NT2/D1 (cell line): ENCODE data around the gene CLTRN.
"Not testable (repeated sequence)": the region's sequence is repeated elsewhere in the genome, so short reads cannot be mapped to it uniquely, and the experiment has no call there.

Experiments used
- DNase-seq: peaks from one replicate; pipeline ENCODE4 v3.0.0-alpha.2; 2011; ENCODE audit warnings: low read depth, low spot score
- H3K27me3 ChIP-seq: 2 replicates; pipeline ENCODE4 v1.6.0; 2011; ENCODE audit warnings: mild to moderate bottlenecking; ENCODE audit not compliant: insufficient read length, insufficient read depth
- H3K36me3 ChIP-seq: 2 replicates; pipeline ENCODE4 v1.6.1; 2011; ENCODE audit warnings: mild to moderate bottlenecking, low read length, mixed read lengths; ENCODE audit not compliant: insufficient read depth, insufficient read length
- H3K4me1 ChIP-seq: 2 replicates; pipeline ENCODE4 v1.5.1; 2011; ENCODE audit not compliant: insufficient read depth, insufficient read length
- H3K4me3 ChIP-seq: 2 replicates; pipeline ENCODE4 v1.5.1; 2011; ENCODE audit warnings: low read depth; ENCODE audit not compliant: insufficient read length
- H3K9ac ChIP-seq: 2 replicates; pipeline ENCODE4 v1.6.0; 2011; ENCODE audit warnings: low read depth; ENCODE audit not compliant: insufficient read length
- H3K9me3 ChIP-seq: 2 replicates; pipeline ENCODE4 v1.5.1; 2011; ENCODE audit warnings: mild to moderate bottlenecking, low read length; ENCODE audit not compliant: insufficient read depth
- SUZ12 ChIP-seq: IDR thresholded peaks from 2 replicates; pipeline ENCODE4 v1.6.1; 2011; ENCODE audit not compliant: insufficient read length, insufficient read depth; ENCODE audit errors: extremely low read depth
- YY1 ChIP-seq: IDR thresholded peaks from 2 replicates; pipeline ENCODE4 v1.6.1; 2011; ENCODE audit not compliant: insufficient read length, insufficient read depth
- ZNF274 ChIP-seq: IDR thresholded peaks from 2 replicates; pipeline ENCODE4 v1.6.1; 2011; ENCODE audit warnings: mild to moderate bottlenecking, low read depth, low read length

Gene CLTRN

GRCh38 chrX:15674841-15675489 lies 10.4 kb upstream of the CLTRN start:
- Histone ChIP-seq H3K27me3 (no peaks in the 10 kb centered on the region), H3K4me3 (peak overlapping the region; percentile 93), H3K9ac (peak overlapping the region; percentile 97), H3K9me3 (no peaks in the 10 kb centered on the region), H3K36me3 (peaks cover 17% of the 10 kb centered on the region), H3K4me1 (no peaks in the 10 kb centered on the region)
- peak; percentile 77 for DNase-seq
- TF ChIP-seq SUZ12 (no peak), YY1 (no peak), ZNF274 (no peak)

GRCh38 chrX:15674514-15674840 lies 9.9 kb upstream of the CLTRN start:
- H3K4me1 ChIP-seq: no peaks in the 10 kb centered on the region
- no peaks in the 10 kb centered on the region for H3K27me3 ChIP-seq
- no peak for DNase-seq
- H3K36me3 ChIP-seq: peaks cover 16% of the 10 kb centered on the region
- H3K4me3 ChIP-seq: peak overlapping the region; percentile 93
- TF ChIP-seq YY1 (no peak), SUZ12 (no peak), ZNF274 (no peak)
- H3K9me3 ChIP-seq: no peaks in the 10 kb centered on the region
- peak overlapping the region; percentile 97 for H3K9ac ChIP-seq

GRCh38 chrX:15673970-15674369 lies 9.4 kb upstream of the CLTRN start:
- H3K27me3 ChIP-seq: no peaks in the 10 kb centered on the region
- peak overlapping the region; percentile 97 for H3K9ac ChIP-seq
- H3K36me3 ChIP-seq: peaks cover 11% of the 10 kb centered on the region
- no peaks in the 10 kb centered on the region for H3K9me3 ChIP-seq
- H3K4me3 ChIP-seq: peak overlapping the region; percentile 93
- H3K4me1 ChIP-seq: no peaks in the 10 kb centered on the region
- no peak for TF ChIP-seq SUZ12
- TF ChIP-seq ZNF274: no peak
- TF ChIP-seq YY1: no peak
- no peak for DNase-seq

GRCh38 chrX:15672881-15673280 lies 8.3 kb upstream of the CLTRN start:
- Histone ChIP-seq H3K36me3 (peaks cover 4% of the 10 kb centered on the region), H3K4me1 (no peaks in the 10 kb centered on the region), H3K27me3 (no peaks in the 10 kb centered on the region), H3K9ac (no peak overlapping the region), H3K9me3 (no peaks in the 10 kb centered on the region), H3K4me3 (no peak overlapping the region)
- no peak for DNase-seq
- no peak for TF ChIP-seq ZNF274

- no peak overlapping the region for H3K4me3 ChIP-seq
- no peaks in the 10 kb centered on the region for H3K36me3 ChIP-seq
- no peaks in the 10 kb centered on the region for H3K9me3 ChIP-seq
- H3K27me3 ChIP-seq: no peaks in the 10 kb centered on the region
- TF ChIP-seq ZNF274: no peak
- no peak for TF ChIP-seq SUZ12
- TF ChIP-seq YY1: no peak
- H3K9ac ChIP-seq: no peak overlapping the region
- no peak for DNase-seq
- no peaks in the 10 kb centered on the region for H3K4me1 ChIP-seq
Measured at GRCh38 chrX:15663439-15663838, 1.2 kb downstream of the CLTRN start.

- not testable (repeated sequence) for H3K27me3 ChIP-seq, H3K4me3 ChIP-seq, DNase-seq, H3K36me3 ChIP-seq, H3K9me3 ChIP-seq, H3K9ac ChIP-seq, H3K4me1 ChIP-seq
Measured at GRCh38 chrX:15654804-15655203, 9.8 kb downstream of the CLTRN start.

- DNase-seq: no peak
- no peaks in the 10 kb centered on the region for H3K9me3 ChIP-seq
Measured at GRCh38 chrX:15653961-15654360, 10.6 kb downstream of the CLTRN start.

GRCh38 chrX:15647510-15647909 lies 17.1 kb downstream of the CLTRN start:
- not testable (repeated sequence) for H3K4me1 ChIP-seq, H3K4me3 ChIP-seq, H3K36me3 ChIP-seq, DNase-seq, H3K9ac ChIP-seq, H3K9me3 ChIP-seq, H3K27me3 ChIP-seq

More at GRCh38 chrX:15653961-15654360, 10.6 kb downstream of the CLTRN start:
- Histone ChIP-seq H3K36me3 (no peaks in the 10 kb centered on the region), H3K4me3 (no peak overlapping the region), H3K27me3 (no peaks in the 10 kb centered on the region), H3K9ac (no peak overlapping the region), H3K4me1 (no peaks in the 10 kb centered on the region)
- TF ChIP-seq ZNF274 (no peak), YY1 (no peak), SUZ12 (no peak)
